H1 (cell line): ENCODE measurements around the gene TNFAIP8. TPM values are rescaled to one million over a fixed set of nuclear protein-coding genes. Genes with fewer than 3 reads are reported as not detected.

Source experiments
- CTCF ChIA-PET: fragments of 300-600 bp; sonication (Branson Sonifier 250); formaldehyde crosslinking; loops from one replicate; lab custom pipeline; 2021; ENCODE audit not compliant: partially characterized antibody; lab: Charles Lee
- POLR2A ChIA-PET: fragments of 300-600 bp; sonication (Branson Sonifier 250); formaldehyde crosslinking; loops from one replicate; lab custom pipeline; 2021; ENCODE audit warnings: inconsistent platforms; ENCODE audit not compliant: partially characterized antibody; lab: Charles Lee
- DNase-seq, 2 experiments: peaks; one replicate each; pipeline versions ENCODE4 v3.0.0 to v3.0.0-alpha.2; 2010 to 2022; ENCODE audit warnings: low spot score in 2 of 2, low read depth in 1 of 2, mixed read lengths in 1 of 2
- FAIRE-seq: peaks from 2 replicates; lab custom pipeline; 2011; peaks lifted over from hg19 to GRCh38; lab: Jason Lieb, UNC
- H2AFZ ChIP-seq: 2 replicates; pipeline ENCODE4 v1.8.1; 2012; ENCODE audit warnings: low read length, inconsistent platforms
- H2AK5ac ChIP-seq: 2 replicates; pipeline ENCODE4 v1.6.1; 2013; ENCODE audit warnings: low read depth, low read length
- H2BK120ac ChIP-seq: replicated peaks from 2 replicates; pipeline ENCODE3; 2013; ENCODE audit warnings: low read depth, low read length, inconsistent platforms
- H2BK12ac ChIP-seq: 2 replicates; pipeline ENCODE4 v1.6.1; 2013; ENCODE audit warnings: low read depth, low read length
- H2BK15ac ChIP-seq: 2 replicates; pipeline ENCODE4 v1.6.1; 2013; ENCODE audit warnings: low read length
- H2BK20ac ChIP-seq: 2 replicates; pipeline ENCODE4 v1.6.1; 2013; ENCODE audit warnings: low read length
- H2BK5ac ChIP-seq: 2 replicates; pipeline ENCODE4 v1.6.1; 2013; ENCODE audit warnings: low read depth, low read length
- H3K14ac ChIP-seq: 2 replicates; pipeline ENCODE4 v1.6.1; 2013; ENCODE audit warnings: inconsistent platforms; ENCODE audit not compliant: insufficient read length
- H3K18ac ChIP-seq: 2 replicates; pipeline ENCODE4 v1.6.1; 2013; ENCODE audit warnings: low read length; ENCODE audit errors: extremely low read depth
- H3K23ac ChIP-seq: 2 replicates; pipeline ENCODE4 v1.6.1; 2013; ENCODE audit warnings: inconsistent platforms; ENCODE audit not compliant: insufficient read length
- H3K23me2 ChIP-seq: 2 replicates; pipeline ENCODE4 v1.6.1; 2013; ENCODE audit warnings: low read depth, low read length
- H3K27ac ChIP-seq: 2 replicates; pipeline ENCODE4 v1.6.1; 2011; ENCODE audit warnings: low read depth, low read length, inconsistent platforms
- H3K27me3 ChIP-seq, 4 experiments: replicated peaks in 1 of 4; 1 replicate in 1 of 4; 2 replicates in 3 of 4; pipeline versions ENCODE4 v1.6.1 to v1.8.1; 2011 to 2013; ENCODE audit warnings: low read length in 3 of 4, mild to moderate bottlenecking in 3 of 4, inconsistent platforms in 2 of 4, mixed read lengths in 2 of 4, moderate library complexity in 1 of 4; ENCODE audit not compliant: control insufficient read depth in 3 of 4, insufficient read depth in 3 of 4; ENCODE audit errors: extremely low read depth in 1 of 4
- H3K36me3 ChIP-seq, 4 experiments: 2 replicates each; pipeline versions ENCODE4 v1.6.1 to v1.8.1; 2011 to 2013; ENCODE audit warnings: mild to moderate bottlenecking in 4 of 4, low read length in 3 of 4, moderate library complexity in 2 of 4, control low read depth in 1 of 4, inconsistent platforms in 1 of 4; ENCODE audit not compliant: insufficient read depth in 4 of 4, control insufficient read depth in 2 of 4
- H3K4ac ChIP-seq: replicated peaks from 2 replicates; pipeline ENCODE3; 2013; ENCODE audit warnings: low read length, low read depth, mixed read lengths, inconsistent platforms; ENCODE audit not compliant: insufficient read length
- H3K4me1 ChIP-seq, 4 experiments: replicated peaks in 1 of 4; 1 replicate in 1 of 4; 2 replicates in 3 of 4; pipeline versions ENCODE4 v1.6.1 to v1.8.1; 2011 to 2013; ENCODE audit warnings: low read length in 3 of 4, inconsistent platforms in 2 of 4, mixed read lengths in 1 of 4; ENCODE audit not compliant: insufficient read depth in 4 of 4, control insufficient read depth in 3 of 4
- H3K4me2 ChIP-seq, 2 experiments: 2 replicates each; pipeline versions ENCODE4 v1.6.1 to v1.8.1; 2011 to 2013; ENCODE audit warnings: low read depth in 2 of 2, low read length in 2 of 2, control low read depth in 1 of 2, inconsistent platforms in 1 of 2, mild to moderate bottlenecking in 1 of 2; ENCODE audit not compliant: insufficient read depth in 1 of 2
- H3K4me3 ChIP-seq, 4 experiments: fragments of 200-600, 300-600 bp in 1 of 4; sonication (generic), shearing (Covaris generic), sonication (Bioruptor Twin) in 1 of 4; 2 replicates each; pipeline versions ENCODE4 v1.5.1 to v1.8.1; 2011 to 2016; ENCODE audit warnings: low read length in 4 of 4, low read depth in 3 of 4, control low read depth in 2 of 4, inconsistent platforms in 2 of 4, mild to moderate bottlenecking in 2 of 4, mixed read lengths in 1 of 4, moderate library complexity in 1 of 4; ENCODE audit not compliant: insufficient read depth in 2 of 4; ENCODE audit errors: extremely low read depth in 1 of 4
- H3K56ac ChIP-seq: replicated peaks from 2 replicates; pipeline ENCODE3; 2013; ENCODE audit warnings: low read depth, mild to moderate bottlenecking, mixed read lengths, low read length, inconsistent platforms; ENCODE audit not compliant: insufficient read length
- H3K79me1 ChIP-seq: 2 replicates; pipeline ENCODE4 v1.6.1; 2013; ENCODE audit warnings: low read depth, low read length, control low read depth
- H3K79me2 ChIP-seq, 2 experiments: 2 replicates each; pipeline versions ENCODE4 v1.6.1 to v1.8.1; 2012 to 2013; ENCODE audit warnings: low read length in 2 of 2, mild to moderate bottlenecking in 2 of 2, inconsistent platforms in 1 of 2; ENCODE audit not compliant: insufficient read depth in 2 of 2, control insufficient read depth in 1 of 2
- H3K9ac ChIP-seq, 4 experiments: replicated peaks in 1 of 4; 1 replicate in 1 of 4; 2 replicates in 3 of 4; pipeline versions ENCODE4 v1.6.1 to v1.8.1; 2011 to 2013; ENCODE audit warnings: low read depth in 3 of 4, low read length in 3 of 4, control low read depth in 2 of 4, mild to moderate bottlenecking in 2 of 4, moderate library complexity in 2 of 4, inconsistent platforms in 1 of 4; ENCODE audit errors: extremely low read depth in 1 of 4
- H3K9me3 ChIP-seq, 2 experiments: 2 replicates each; pipeline versions ENCODE4 v1.6.1 to v1.8.1; 2012 to 2013; ENCODE audit warnings: mild to moderate bottlenecking in 2 of 2, moderate library complexity in 2 of 2, control low read depth in 1 of 2, inconsistent platforms in 1 of 2, low read depth in 1 of 2, low read length in 1 of 2, mixed read lengths in 1 of 2; ENCODE audit not compliant: insufficient read depth in 2 of 2
- H4K20me1 ChIP-seq, 2 experiments: replicated peaks in 1 of 2; 2 replicates each; pipeline versions ENCODE3 to v1.8.1; 2011 to 2013; ENCODE audit warnings: inconsistent platforms in 2 of 2, low read length in 2 of 2, mild to moderate bottlenecking in 1 of 2; ENCODE audit not compliant: insufficient read depth in 2 of 2, control insufficient read depth in 1 of 2
- H4K5ac ChIP-seq: 2 replicates; pipeline ENCODE4 v1.6.1; 2013; ENCODE audit warnings: low read length, low read depth, mixed read lengths, inconsistent platforms; ENCODE audit not compliant: insufficient read length
- H4K8ac ChIP-seq: 2 replicates; pipeline ENCODE4 v1.8.0; 2013; ENCODE audit warnings: mild to moderate bottlenecking, moderate library complexity, low read length, inconsistent platforms; ENCODE audit not compliant: insufficient read depth; ENCODE audit errors: extremely low read depth
- H4K91ac ChIP-seq: replicated peaks from 2 replicates; pipeline ENCODE3; 2013; ENCODE audit warnings: low read length, mixed read lengths, inconsistent platforms; ENCODE audit not compliant: insufficient read length
- RAD21 ChIP-seq, 2 experiments: IDR thresholded peaks in 1 of 2; conservative IDR thresholded peaks in 1 of 2; 2 replicates each; pipeline ENCODE4 v1.6.1; 2011; ENCODE audit warnings: low read depth in 2 of 2, low read length in 2 of 2, improper control_type of control experiment in 1 of 2, inconsistent platforms in 1 of 2, mild to moderate bottlenecking in 1 of 2, moderate library complexity in 1 of 2
- WGBS, 2 experiments: shearing (Covaris generic) in 1 of 2; methylation state at CpG; one replicate each; pipeline versions ENCODE4 v1.1.6 to v1.1.7; 2013 to 2015; ENCODE audit warnings: low lambda C conversion rate in 2 of 2, mixed read lengths in 2 of 2, inconsistent platforms in 1 of 2, low coverage in 1 of 2, missing lambda C conversion rate in 1 of 2; ENCODE audit not compliant: insufficient replicate concordance in 2 of 2, insufficient coverage in 1 of 2, insufficient read length in 1 of 2; ENCODE audit errors: extremely low coverage in 1 of 2, missing lambda C conversion rate in 1 of 2; 5-methylcytosine and 5-hydroxymethylcytosine counted together
- polyA plus RNA-seq, 7 experiments: library from polyadenylated mRNA; depleted of rRNA in 3 of 7; stranded (reverse) in 5 of 7; unstranded in 2 of 7; fragments of >200 nt in 5 of 7; fragments of 200-250 nt in 2 of 7; gene quantifications; 1 replicate in 5 of 7; 2 replicates in 1 of 7; 4 replicates in 1 of 7; pipeline versions ENCODE4 v1.2.1 to v1.2.3, GENCODE V29; 2011 to 2013; ENCODE audit warnings: missing spikeins in 2 of 7, mixed read lengths in 2 of 7
- total RNA-seq: library from RNA; stranded (reverse); fragmentation: NEBNext Ultra II Directional; extraction: Animal tissue kit (Norgen Biotek cat#: 25700); gene quantifications from 2 replicates; pipeline ENCODE4 v1.2.1, GENCODE V29; 2021

TNFAIP8 gene
- total and polyA plus RNA-seq, 2 of the 8 experiments (the other 6 are each of a cell fraction or from before 2014, with no cell fraction given), result 12.4 to 19.3 TPM

DNA sequence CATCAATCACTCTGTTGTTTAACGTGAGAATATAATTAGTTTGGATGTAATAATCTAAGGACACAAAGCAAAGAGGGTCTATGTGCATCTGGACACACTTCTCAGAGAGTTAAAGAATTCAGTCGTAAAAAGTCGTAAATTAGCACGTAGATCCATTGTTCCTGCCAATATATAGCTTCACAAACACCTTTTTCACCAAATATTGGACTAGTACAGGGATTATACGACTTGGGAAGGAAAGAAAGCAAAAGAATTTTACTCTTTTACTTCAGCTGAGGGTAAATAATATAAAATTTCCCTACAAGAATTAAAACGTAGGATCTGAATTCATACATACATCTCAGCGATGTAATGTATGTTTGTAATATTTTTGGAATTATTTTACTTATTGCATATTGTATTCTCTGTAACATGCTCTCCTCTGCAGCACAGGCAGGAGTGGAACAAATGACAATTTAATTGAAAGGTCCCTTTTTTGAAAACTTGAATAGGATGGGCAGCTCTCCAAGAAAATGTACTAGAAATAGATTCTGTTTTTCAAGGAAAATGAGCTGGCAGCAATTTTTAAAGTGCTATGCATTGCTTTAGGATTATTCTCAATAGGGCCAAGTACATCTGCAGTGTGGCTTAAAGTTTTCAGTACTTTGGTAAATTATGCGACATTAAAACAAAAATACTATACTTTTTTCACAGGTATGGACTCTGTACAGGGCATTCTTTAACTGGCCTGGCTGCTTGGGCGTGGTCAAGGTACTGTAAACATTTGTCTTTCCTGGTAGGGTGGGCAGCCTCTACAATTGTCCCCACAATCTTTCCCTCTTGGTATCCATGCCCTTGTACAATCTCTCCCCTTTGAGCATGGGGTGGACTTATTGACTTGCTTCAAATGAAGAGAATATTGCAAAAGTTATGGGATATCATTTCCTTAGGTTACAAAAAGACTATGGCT lies 56.7 kb downstream of the TNFAIP8 start:
- no peaks in the 10 kb centered on the region for H3K36me3 ChIP-seq
- no peak overlapping the region for H4K91ac ChIP-seq
- H2BK5ac ChIP-seq, result no peak overlapping the region
- H2AFZ ChIP-seq, result no peak overlapping the region
- TF ChIP-seq RAD21 (IDR thresholded peaks at IDR 0.05 in 1 of 2, conservative IDR thresholded peaks at IDR 0.05 in 1 of 2; ENCODE audit: low read depth in 2 of 2, low read length in 2 of 2), result no peak
- H3K14ac ChIP-seq, result no peak overlapping the region
- H3K18ac ChIP-seq, result no peak overlapping the region
- POLR2A ChIA-PET, result interaction anchor here (0.9 to 1.2 kb wide), 4 partner anchors 26 to 424 kb away, joined by 3 to 6 read pairs (median 4); partner anchors contain the start of gene DTWD2
- H2AK5ac ChIP-seq, result no peak overlapping the region
- H3K56ac ChIP-seq, result no peak overlapping the region
- H3K4me3 ChIP-seq, result peak overlapping the region in 2 of 4 experiments; percentile 58 to 70; a peak in 4 of 8 replicates
- H2BK120ac ChIP-seq, result no peak overlapping the region
- no peak overlapping the region for H4K5ac ChIP-seq
- 46% methylated on average over 9 of the region's 9 CpGs; no CpG with 5 or more reads in 1 of the 2 experiments for WGBS, 2 experiments
- H3K9me3 ChIP-seq, result no peaks in the 10 kb centered on the region
- peak overlapping the region; percentile 20 to 87; a peak in 2 of 4 replicates for H3K4me2 ChIP-seq
- H3K23me2 ChIP-seq, result no peaks in the 10 kb centered on the region; the same call in 1 of the 2 replicates
- FAIRE-seq (no peak), DNase-seq (no peak)
- H3K27ac ChIP-seq, result no peak overlapping the region
- CTCF ChIA-PET, result interaction anchor here (0.6 to 5.4 kb wide), 79 partner anchors 8 to 1566 kb away, joined by 3 to 46 read pairs (median 5); partner anchors contain the start of gene DTWD2
- H3K79me2 ChIP-seq, result no peaks in the 10 kb centered on the region
- H3K9ac ChIP-seq, result no peak overlapping the region
- no peak overlapping the region for H2BK15ac ChIP-seq
- H3K4me1 ChIP-seq, result no peaks in the 10 kb centered on the region
- H4K20me1 ChIP-seq, result no peaks in the 10 kb centered on the region
- H3K23ac ChIP-seq, result no peak overlapping the region
- no peak overlapping the region for H2BK20ac ChIP-seq
- no peak overlapping the region for H4K8ac ChIP-seq
- H3K27me3 ChIP-seq, result no peaks in the 10 kb centered on the region
- no peak overlapping the region for H2BK12ac ChIP-seq
- no peak overlapping the region for H3K4ac ChIP-seq
- H3K79me1 ChIP-seq, result no peaks in the 10 kb centered on the region
